HCT116 (cell line): ENCODE measurements around the gene LMLN. TPM values are rescaled to one million over a fixed set of nuclear protein-coding genes. Genes with fewer than 3 reads are reported as not detected.

Experiments used
- ATAC-seq: fragments of 200-7000 bp; cut with Tn5 transposase; 2 replicates; pipeline ENCODE4 v1.9.1; 2020; ENCODE audit warnings: mild to moderate bottlenecking, moderate library complexity
- BruUV-seq: library from RNA; stranded (reverse); fragments of 400-500 nt; replicated peaks from 2 replicates; lab custom pipeline; 2021; lab: Mats Ljungman, UMichigan
- CTCF ChIA-PET: fragments of 300-600 bp; sonication (Branson Sonifier 250); formaldehyde crosslinking; loops from one replicate; lab custom pipeline; 2021; ENCODE audit warnings: antibody characterized with exemption; lab: Charles Lee
- POLR2A ChIA-PET: fragments of 300-600, 350-600 bp; sonication (Branson Sonifier 250); formaldehyde crosslinking; loops from one replicate; lab custom pipeline; 2021; ENCODE audit warnings: antibody characterized with exemption; lab: Charles Lee
- RAD21 ChIA-PET, 2 experiments: fragments of 300-600 bp; sonication (Branson Sonifier 250); formaldehyde crosslinking; loops; one replicate each; lab custom pipeline; 2023; ENCODE audit warnings: low total read pairs in 2 of 2; ENCODE audit not compliant: uncharacterized antibody in 2 of 2, unreplicated experiment in 2 of 2, low non-redundant PET in 1 of 2; lab: Charles Lee
- DNase-seq: peaks from one replicate; pipeline ENCODE4 v3.0.0-alpha.2; 2010; ENCODE audit warnings: low read depth, low spot score
- H2AFZ ChIP-seq: fragments of 200-600 bp; shearing (Covaris generic), sonication (generic); 2 replicates; pipeline ENCODE4 v1.6.1; 2017; ENCODE audit warnings: low read depth, mixed run types, mixed read lengths, antibody characterized with exemption, low read length; ENCODE audit not compliant: poor library complexity, severe bottlenecking
- H3K27ac ChIP-seq: 2 replicates; pipeline ENCODE4 v1.5.1; 2012; ENCODE audit warnings: low read depth, low read length
- H3K27me3 ChIP-seq: fragments of 200-600 bp; sonication (generic); 2 replicates; pipeline ENCODE4 v1.6.1; 2016; ENCODE audit warnings: mixed run types, low read length, mixed read lengths; ENCODE audit not compliant: insufficient read depth
- H3K36me3 ChIP-seq, 2 experiments: fragments of 200-500 bp in 1 of 2; fragments of 200-600 bp in 1 of 2; sonication (Bioruptor generic) in 1 of 2; sonication (generic) in 1 of 2; 2 replicates each; pipeline versions ENCODE4 v1.5.1 to v1.6.1; 2014 to 2016; ENCODE audit warnings: low read length in 2 of 2, inconsistent platforms in 1 of 2, mixed read lengths in 1 of 2, mixed run types in 1 of 2; ENCODE audit not compliant: insufficient read depth in 2 of 2, control insufficient read depth in 1 of 2
- H3K4me1 ChIP-seq, 2 experiments: fragments of 200-600 bp in 1 of 2; sonication (generic) in 1 of 2; 2 replicates each; pipeline versions ENCODE4 v1.5.1 to v1.6.1; 2012 to 2017; ENCODE audit warnings: low read length in 2 of 2, inconsistent platforms in 1 of 2, mild to moderate bottlenecking in 1 of 2, mixed read lengths in 1 of 2, mixed run types in 1 of 2, moderate library complexity in 1 of 2; ENCODE audit not compliant: insufficient read depth in 2 of 2, control insufficient read depth in 1 of 2
- H3K4me2 ChIP-seq: fragments of 200-600 bp; sonication (generic); 2 replicates; pipeline ENCODE4 v1.6.1; 2017; ENCODE audit warnings: mixed run types, low read length, mixed read lengths
- H3K4me3 ChIP-seq, 2 experiments: fragments of 200-600 bp in 1 of 2; sonication (generic) in 1 of 2; replicated peaks in 1 of 2; 2 replicates each; pipeline ENCODE4 v1.5.1; 2011 to 2016; ENCODE audit warnings: low read length in 2 of 2, control low read depth in 1 of 2, low read depth in 1 of 2, mild to moderate bottlenecking in 1 of 2, mixed read lengths in 1 of 2, mixed run types in 1 of 2
- H3K79me2 ChIP-seq: fragments of 200-600 bp; sonication (generic); 2 replicates; pipeline ENCODE4 v1.6.1; 2017; ENCODE audit warnings: mild to moderate bottlenecking, mixed run types, low read length, moderate library complexity, mixed read lengths; ENCODE audit not compliant: insufficient read depth
- H3K9ac ChIP-seq: fragments of 200-600 bp; sonication (generic); 2 replicates; pipeline ENCODE4 v1.6.1; 2016; ENCODE audit warnings: low read length, mixed read lengths
- H3K9me2 ChIP-seq: fragments of 200-600 bp; sonication (generic), shearing (Covaris generic); 2 replicates; pipeline ENCODE4 v1.6.1; 2017; ENCODE audit warnings: mixed run types, mild to moderate bottlenecking, moderate library complexity; ENCODE audit not compliant: insufficient read depth
- H3K9me3 ChIP-seq, 2 experiments: fragments of 200-500 bp in 1 of 2; fragments of 200-600 bp in 1 of 2; sonication (Bioruptor generic) in 1 of 2; sonication (generic) in 1 of 2; 2 replicates each; pipeline ENCODE4 v1.6.1; 2014 to 2017; ENCODE audit warnings: low read length in 2 of 2, mixed read lengths in 2 of 2, inconsistent platforms in 1 of 2, low read depth in 1 of 2, mild to moderate bottlenecking in 1 of 2, mixed run types in 1 of 2, moderate library complexity in 1 of 2; ENCODE audit not compliant: control insufficient read depth in 1 of 2, insufficient read depth in 1 of 2
- H4K20me1 ChIP-seq: fragments of 200-600 bp; sonication (generic), shearing (Covaris generic); 2 replicates; pipeline ENCODE4 v1.6.1; 2017; ENCODE audit warnings: mixed run types, mild to moderate bottlenecking, moderate library complexity; ENCODE audit not compliant: insufficient read depth
- CEBPB ChIP-seq: IDR thresholded peaks from 2 replicates; pipeline ENCODE4 v1.6.1; 2012; ENCODE audit warnings: low read depth
- EGR1 ChIP-seq: IDR thresholded peaks from 2 replicates; pipeline ENCODE4 v1.6.1; 2012; ENCODE audit warnings: low read depth
- ELF1 ChIP-seq: IDR thresholded peaks from 2 replicates; pipeline ENCODE4 v1.6.1; 2012; ENCODE audit warnings: low read depth, borderline replicate concordance
- EZH2 ChIP-seq: fragments of 200-600 bp; sonication (generic); IDR thresholded peaks from 2 replicates; pipeline ENCODE4 v1.6.1; 2017; ENCODE audit warnings: antibody characterized with exemption, mixed run types
- EZH2phosphoT487 ChIP-seq: fragments of 200-600 bp; IDR thresholded peaks from 2 replicates; pipeline ENCODE4 v1.6.1; 2018; ENCODE audit warnings: antibody characterized with exemption, borderline replicate concordance
- JUND ChIP-seq: IDR thresholded peaks from 2 replicates; pipeline ENCODE4 v1.6.1; 2012
- POLR2A ChIP-seq: IDR thresholded peaks from 2 replicates; pipeline ENCODE4 v1.7.0; 2011; ENCODE audit warnings: borderline replicate concordance; ENCODE audit not compliant: insufficient read depth, insufficient read length; ENCODE audit errors: extremely low read depth
- REST ChIP-seq: IDR thresholded peaks from 2 replicates; pipeline ENCODE4 v1.6.1; 2012; ENCODE audit warnings: low read depth
- SIN3A ChIP-seq: IDR thresholded peaks from 2 replicates; pipeline ENCODE4 v1.6.1; 2012; ENCODE audit warnings: low read depth
- TCF7L2 ChIP-seq: IDR thresholded peaks from 2 replicates; pipeline ENCODE4 v1.7.0; 2011; ENCODE audit warnings: borderline replicate concordance, inconsistent platforms; ENCODE audit not compliant: insufficient read depth, insufficient read length; ENCODE audit errors: extremely low read depth
- ZBTB33 ChIP-seq: IDR thresholded peaks from 2 replicates; pipeline ENCODE4 v1.6.1; 2011; ENCODE audit warnings: mild to moderate bottlenecking, low read length, moderate library complexity; ENCODE audit not compliant: insufficient replicate concordance; ENCODE audit errors: extremely low read depth
- ZFX ChIP-seq: fragments of 450-650 bp; IDR thresholded peaks from 2 replicates; pipeline ENCODE4 v1.6.1; 2017
- intact Hi-C: fragments of 100-400 bp; cut with micrococcal nuclease; formaldehyde crosslinking; loops from 2 replicates; pipeline ENCODE4 v1.10.0; 2022
- total RNA-seq: library from RNA; stranded (reverse); gene quantifications from one replicate; pipeline ENCODE4 v1.2.1, GENCODE V29; 2021; ENCODE audit not compliant: unreplicated experiment

LMLN gene
- total RNA-seq, 1 experiment from 2014 or later: 7.2 TPM

GRCh38 chr3:197960694-197961581, 921 bp downstream of the LMLN start:
- Histone ChIP-seq H3K27ac (peak overlapping the region; percentile 46), H2AFZ (no peak overlapping the region), H3K79me2 (no peaks in the 10 kb centered on the region), H3K4me1 (peaks cover 13 to 31% of the 10 kb centered on the region in 2 experiments), H4K20me1 (peaks cover 5% of the 10 kb centered on the region; the same call in 1 of the 2 replicates)
- TF ChIP-seq ZBTB33 (no peak), ZFX (no peak), TCF7L2 (no peak), EZH2 (no peak), POLR2A (no peak), ELF1 (no peak), EGR1 (no peak), CEBPB (no peak), JUND (no peak), REST (no peak), SIN3A (no peak), EZH2phosphoT487 (no peak)
- TF ChIP-seq, all 23 proteins: peak for 0
- H3K4me2 ChIP-seq: peak overlapping the region; percentile 94
- DNase-seq (no peak), ATAC-seq (no peak)
- no TSS peak for BruUV-seq
- no peaks in the 10 kb centered on the region for H3K9me3 ChIP-seq
- H3K9me2 ChIP-seq: no peaks in the 10 kb centered on the region
- peaks cover 4 to 5% of the 10 kb centered on the region in 2 experiments; a peak in 3 of 4 replicates for H3K36me3 ChIP-seq
- RAD21 ChIA-PET: no interaction called here
- H3K27me3 ChIP-seq: no peaks in the 10 kb centered on the region
- POLR2A ChIA-PET: no interaction called here
- intact Hi-C loops: loop anchor here (10.0 kb wide), 1 partner anchor 124 kb away; no protein-coding TSS in a partner anchor
- H3K4me3 ChIP-seq: peak overlapping the region; percentile 78 to 83
- H3K9ac ChIP-seq: peak overlapping the region; percentile 72
- CTCF ChIA-PET: no interaction called here
